Kidney capillary endothelial cell (primary cell): ENCODE results near the gene SCN1B.
"Not testable (repeated sequence)": the region's sequence is repeated elsewhere in the genome, so short reads cannot be mapped to it uniquely, and the experiment has no call there.

Source experiments
- DNase-seq: peaks from one replicate; pipeline ENCODE4 v3.0.0-alpha.2; 2018; ENCODE audit warnings: low spot score

The SCN1B gene

GRCh38 chr19:35030257-35031071 is at the start of gene SCN1B:
SCN1B (plus strand) TSS chr19:35030470; CDS start chr19:35030821, 351 bp downstream.
- peak; percentile 48 for DNase-seq

GRCh38 chr19:34982275-34982674 is 48.0 kb upstream of the SCN1B start:
- no peak for DNase-seq

- DNase-seq = no peak
These were observed 46.5 kb upstream of the SCN1B start for GRCh38 chr19:34983786-34984185.

- no peak for DNase-seq
These were observed 46.0 kb upstream of the SCN1B start for GRCh38 chr19:34984287-34984686.

- DNase-seq = peak; percentile 78
These were observed 44.8 kb upstream of the SCN1B start for GRCh38 chr19:34985249-34986022.

GRCh38 chr19:34988119-34988518 is 42.2 kb upstream of the SCN1B start:
- DNase-seq = no peak

- DNase-seq = no peak
These were observed 41.0 kb upstream of the SCN1B start for GRCh38 chr19:34989298-34989697.

GRCh38 chr19:34990578-34991192 is 39.6 kb upstream of the SCN1B start:
- DNase-seq = no peak

- no peak for DNase-seq
These were observed 38.5 kb upstream of the SCN1B start for GRCh38 chr19:34991542-34992333.

GRCh38 chr19:34992582-34992981 is 37.7 kb upstream of the SCN1B start:
- DNase-seq = not testable (repeated sequence)

- DNase-seq = no peak
These were observed 36.0 kb upstream of the SCN1B start for GRCh38 chr19:34994286-34994642.

GRCh38 chr19:34994643-34995541 is 35.4 kb upstream of the SCN1B start:
- no peak for DNase-seq

- no peak for DNase-seq
These were observed 34.7 kb upstream of the SCN1B start for GRCh38 chr19:34995551-34995950.

- DNase-seq = no peak
These were observed 33.1 kb upstream of the SCN1B start for GRCh38 chr19:34997071-34997617.

GRCh38 chr19:34998224-34998623 is 32.0 kb upstream of the SCN1B start:
- not testable (repeated sequence) for DNase-seq

GRCh38 chr19:34998777-34999497 is 31.3 kb upstream of the SCN1B start:
- no peak for DNase-seq

- DNase-seq = peak; percentile 58
These were observed 30.6 kb upstream of the SCN1B start, which contains the start of gene GRAMD1A for GRCh38 chr19:34999498-35000337. GRAMD1A (plus strand) TSS chr19:35000323; CDS start chr19:35000479, 156 bp downstream.

- no peak for DNase-seq
These were observed 30.0 kb upstream of the SCN1B start for GRCh38 chr19:35000338-35000646.
